Stimulated activated CD8-positive, alpha-beta memory T cell treated with anti-CD3 and anti-CD28 coated beads, Interleukin-15, amount 100 ng/mL, for 48 hours (primary cell): ENCODE measurements around the gene ARHGEF3.

Source experiments
- DNase-seq, 2 donors: peaks; one replicate each; pipeline ENCODE4 v3.0.0-alpha.2; 2020; ENCODE audit warnings: low read depth in 2 of 2

Gene ARHGEF3

DNA sequence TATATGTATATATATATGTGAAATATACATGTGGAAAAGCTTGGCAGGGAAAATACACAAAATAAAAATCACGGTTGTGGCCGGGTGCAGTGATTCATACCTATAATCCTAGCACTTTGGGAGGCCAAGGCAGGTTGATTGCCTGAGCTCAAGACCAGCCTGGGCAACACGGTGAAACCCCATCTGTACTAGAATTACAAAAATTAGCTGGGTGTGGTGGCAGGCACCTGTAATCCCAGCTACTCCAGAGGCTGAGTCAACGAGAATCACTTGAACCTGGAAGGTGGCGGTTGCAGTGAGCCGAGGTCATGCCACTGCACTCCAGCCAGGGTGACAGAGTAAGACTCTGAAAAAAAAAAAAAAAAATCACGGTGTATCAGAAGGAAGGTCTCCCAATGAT, 20.8 kb upstream of the ARHGEF3 start:
- DNase-seq = no peak

DNA sequence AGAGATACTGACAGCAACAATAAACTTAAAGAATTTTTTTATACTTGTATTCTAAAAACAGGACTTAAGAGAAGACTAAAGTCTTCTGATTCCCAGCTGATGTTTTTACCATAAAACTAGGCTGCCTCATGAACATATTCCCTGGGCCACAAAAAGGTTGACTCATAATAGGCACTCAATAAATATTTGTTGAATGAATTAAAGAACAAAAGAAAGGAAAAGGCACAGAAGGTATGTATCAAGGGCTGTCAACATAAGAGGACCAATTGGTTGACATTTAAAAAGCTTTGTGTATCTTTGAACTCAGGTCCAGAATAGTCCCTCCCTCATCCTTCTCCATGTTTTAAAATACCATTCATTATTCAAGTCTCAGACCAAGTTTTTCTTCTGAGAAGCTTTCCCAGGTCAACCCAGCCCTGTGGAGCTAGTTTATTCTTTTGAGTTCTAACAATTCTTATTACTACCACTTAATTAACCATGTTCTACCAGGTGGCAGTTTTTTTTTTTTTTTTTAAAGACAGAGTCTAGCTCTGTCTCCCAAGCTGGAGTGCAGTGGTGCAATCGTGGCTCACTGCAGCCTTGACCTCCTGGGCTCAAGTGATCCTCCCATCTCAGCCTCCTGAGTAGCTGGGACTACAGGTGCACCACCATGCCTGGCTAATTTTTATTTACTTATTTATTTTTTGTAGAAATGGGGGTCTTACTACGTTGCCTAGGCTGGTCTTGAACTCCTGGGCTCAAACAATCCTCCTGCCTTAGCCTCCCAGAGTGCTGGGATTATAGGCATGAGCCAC, 17.5 kb upstream of the ARHGEF3 start:
- no peak for DNase-seq

DNA sequence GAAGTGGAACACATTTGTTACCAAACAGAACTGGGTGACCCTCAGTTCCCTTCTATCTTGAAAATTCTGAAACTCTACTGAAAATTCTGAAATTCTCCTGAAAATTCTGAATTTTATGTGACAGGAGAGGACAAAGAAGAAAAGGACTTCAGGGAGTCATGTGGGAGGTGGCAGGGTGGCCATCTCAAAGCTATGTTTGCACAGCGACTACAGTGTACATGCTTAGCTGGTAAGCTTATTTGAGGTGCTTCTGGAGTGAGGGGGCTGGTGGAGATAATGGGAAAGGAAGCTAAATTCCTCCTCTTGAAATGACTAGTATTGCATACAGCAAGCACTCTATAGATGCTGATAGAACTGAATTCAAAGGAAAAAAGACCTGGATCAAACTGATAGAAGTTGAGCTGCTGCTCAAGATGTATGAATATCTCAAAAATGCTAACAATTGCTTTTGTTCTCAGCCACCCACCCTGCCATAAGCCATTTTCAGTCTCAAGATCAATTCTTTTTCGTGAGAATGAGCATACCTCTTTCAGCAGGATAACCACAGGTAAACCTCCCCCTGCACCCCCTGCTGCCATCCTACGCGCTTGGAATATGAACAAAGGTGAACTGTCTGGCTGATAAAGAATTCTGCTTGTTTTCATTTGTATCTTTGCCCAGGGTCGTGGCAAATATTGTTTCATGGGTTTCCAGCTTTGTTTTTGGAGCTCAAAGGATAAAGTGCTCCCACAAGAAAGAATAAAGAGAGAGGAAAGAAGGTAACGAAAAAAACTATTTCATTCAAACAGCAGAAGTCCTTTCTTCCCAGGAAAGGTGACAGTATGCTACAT, 16.6 kb upstream of the ARHGEF3 start:
- no peak for DNase-seq

DNA sequence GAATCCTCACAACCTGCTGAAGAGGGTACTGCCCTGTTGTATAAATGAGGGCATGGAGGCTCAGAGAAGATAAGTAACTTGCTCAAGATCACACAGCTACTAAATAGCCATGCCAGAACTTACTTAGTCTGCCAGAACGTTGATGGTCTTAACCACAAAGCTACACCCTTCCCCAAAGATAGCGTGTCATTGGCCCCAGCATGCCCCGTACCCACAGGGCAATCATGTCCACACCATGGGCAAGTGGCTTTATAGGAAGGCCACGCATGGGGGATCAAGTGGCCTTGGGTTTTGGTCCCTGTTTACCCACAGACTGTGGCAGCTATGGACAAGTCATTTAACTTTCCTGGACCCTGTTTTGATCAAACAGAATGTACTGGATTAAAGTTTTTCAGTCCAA, 15.9 kb upstream of the ARHGEF3 start:
- no peak for DNase-seq

DNA sequence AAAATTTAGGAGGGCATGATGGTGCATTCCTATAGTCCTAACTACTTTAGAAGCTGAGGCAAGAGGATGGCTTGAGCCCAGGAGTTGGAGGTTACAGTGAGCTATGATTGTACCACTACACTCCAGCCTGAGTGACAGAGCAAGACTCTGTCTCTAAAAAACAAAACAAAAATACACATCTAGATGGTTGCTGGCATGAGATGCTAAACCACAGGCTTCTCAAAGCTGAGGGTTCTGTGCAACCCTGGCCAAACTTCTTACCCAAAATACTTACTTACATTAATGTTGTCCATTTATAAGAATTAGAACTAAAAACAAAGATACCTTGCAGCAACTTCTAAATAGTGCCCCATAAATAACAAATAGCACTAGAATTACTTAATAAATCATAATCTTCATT, 14.3 kb upstream of the ARHGEF3 start:
- no peak for DNase-seq

DNA sequence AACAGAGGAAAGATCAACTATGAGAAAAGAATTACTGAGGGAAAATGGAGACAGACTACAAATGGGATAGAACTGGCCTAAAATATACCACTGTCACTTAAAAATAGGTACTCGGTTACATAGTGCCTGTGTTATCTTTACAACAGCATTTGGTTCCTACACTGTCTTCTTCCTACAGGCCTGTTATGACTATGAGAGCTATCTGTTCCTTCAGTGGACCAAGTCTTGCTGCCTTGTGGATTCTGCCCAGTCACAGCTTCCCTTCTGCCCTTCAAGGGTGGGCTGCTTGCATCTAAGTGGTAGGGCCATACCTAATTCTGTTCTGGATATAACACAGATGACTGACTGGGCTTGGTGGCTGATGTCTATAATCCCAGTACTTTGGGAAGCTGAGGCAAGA, 13.8 kb upstream of the ARHGEF3 start:
- DNase-seq = no peak

DNA sequence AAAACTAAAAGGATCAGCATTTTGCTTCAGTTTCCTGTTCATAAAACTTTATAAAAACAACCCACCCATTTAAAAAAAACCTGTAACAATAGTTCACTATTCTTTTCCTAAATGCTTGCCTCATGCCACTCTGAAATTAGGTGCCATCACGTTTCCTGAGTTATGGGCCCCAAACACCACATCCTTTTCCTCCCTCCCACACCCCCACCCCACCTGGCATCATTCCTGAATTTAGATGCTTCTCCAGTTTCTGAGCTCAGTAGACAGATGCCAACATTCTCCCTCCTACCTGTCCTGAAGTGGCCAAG, 11.9 kb upstream of the ARHGEF3 start:
- no peak for DNase-seq

DNA sequence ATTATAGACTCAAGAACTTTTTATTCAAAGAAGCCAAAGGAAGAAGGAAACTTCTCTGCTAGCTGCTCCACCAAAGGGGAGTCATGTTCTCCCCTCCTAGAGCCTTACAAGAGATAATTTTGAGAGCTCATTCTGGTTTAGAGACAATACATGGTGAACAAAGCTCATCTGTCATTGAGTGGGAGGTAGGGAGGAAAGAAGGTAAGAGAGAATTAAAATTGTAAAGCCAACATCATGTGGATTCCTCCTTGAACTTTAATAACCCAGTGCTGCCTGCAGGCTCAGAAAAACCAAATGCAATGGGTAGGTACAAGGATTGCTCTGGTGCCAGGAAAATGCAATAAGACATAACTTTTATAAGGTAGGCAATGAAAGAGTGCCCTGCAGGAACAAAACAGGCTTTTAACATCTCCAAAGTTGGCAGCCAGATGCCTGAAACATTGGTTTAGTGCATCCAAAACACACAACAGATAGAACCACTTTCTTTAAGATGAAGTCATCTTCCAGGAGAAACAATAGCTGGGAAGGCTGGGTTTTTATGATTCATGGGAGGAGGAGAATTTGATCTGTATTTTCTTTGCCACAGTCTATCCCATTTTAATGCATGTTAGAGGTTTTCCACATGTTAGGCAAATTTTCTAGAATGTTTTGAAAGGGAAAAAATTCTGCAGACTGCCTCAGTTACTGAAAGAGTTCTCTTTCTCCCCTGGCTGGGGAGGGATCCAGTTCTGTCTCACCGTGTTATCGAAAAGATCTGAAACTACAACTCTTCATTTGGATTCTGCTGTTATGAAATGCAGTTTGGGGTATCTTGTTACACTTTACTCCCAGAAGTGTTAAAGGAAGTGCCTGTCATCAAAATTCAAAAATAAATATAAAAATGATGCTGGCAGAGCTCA, 11.3 kb upstream of the ARHGEF3 start:
- DNase-seq = no peak

DNA sequence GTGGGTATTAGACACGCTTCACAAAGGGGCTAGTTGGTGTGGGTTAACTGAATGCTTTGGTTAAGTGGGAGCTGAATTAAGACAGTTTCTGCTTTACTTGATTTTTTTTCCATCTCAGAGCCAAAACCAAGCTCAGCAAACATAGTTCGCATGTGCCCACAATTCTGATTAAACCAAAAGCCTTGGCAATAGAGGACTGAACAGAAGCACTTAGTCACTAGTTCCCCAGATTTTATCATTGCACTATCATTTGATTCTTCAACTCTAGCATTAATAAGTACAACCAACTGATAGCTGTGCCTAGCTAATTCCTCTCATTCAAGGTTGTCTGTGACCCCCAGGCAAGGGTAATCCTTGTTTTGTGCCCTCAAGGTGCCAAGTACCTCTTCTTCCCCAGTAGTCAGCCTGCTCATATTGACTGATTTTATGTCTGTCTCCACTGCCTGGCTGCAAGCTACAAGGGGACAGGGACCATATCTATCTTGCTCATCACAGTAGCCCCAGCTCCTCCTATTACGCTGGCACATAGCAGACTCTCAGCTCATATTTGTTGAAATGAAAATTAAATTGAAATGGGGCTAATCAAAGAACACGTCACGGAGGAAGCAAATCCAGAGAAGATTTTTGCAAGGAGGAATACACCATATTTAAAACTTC, 9.9 kb upstream of the ARHGEF3 start:
- no peak for DNase-seq

DNA sequence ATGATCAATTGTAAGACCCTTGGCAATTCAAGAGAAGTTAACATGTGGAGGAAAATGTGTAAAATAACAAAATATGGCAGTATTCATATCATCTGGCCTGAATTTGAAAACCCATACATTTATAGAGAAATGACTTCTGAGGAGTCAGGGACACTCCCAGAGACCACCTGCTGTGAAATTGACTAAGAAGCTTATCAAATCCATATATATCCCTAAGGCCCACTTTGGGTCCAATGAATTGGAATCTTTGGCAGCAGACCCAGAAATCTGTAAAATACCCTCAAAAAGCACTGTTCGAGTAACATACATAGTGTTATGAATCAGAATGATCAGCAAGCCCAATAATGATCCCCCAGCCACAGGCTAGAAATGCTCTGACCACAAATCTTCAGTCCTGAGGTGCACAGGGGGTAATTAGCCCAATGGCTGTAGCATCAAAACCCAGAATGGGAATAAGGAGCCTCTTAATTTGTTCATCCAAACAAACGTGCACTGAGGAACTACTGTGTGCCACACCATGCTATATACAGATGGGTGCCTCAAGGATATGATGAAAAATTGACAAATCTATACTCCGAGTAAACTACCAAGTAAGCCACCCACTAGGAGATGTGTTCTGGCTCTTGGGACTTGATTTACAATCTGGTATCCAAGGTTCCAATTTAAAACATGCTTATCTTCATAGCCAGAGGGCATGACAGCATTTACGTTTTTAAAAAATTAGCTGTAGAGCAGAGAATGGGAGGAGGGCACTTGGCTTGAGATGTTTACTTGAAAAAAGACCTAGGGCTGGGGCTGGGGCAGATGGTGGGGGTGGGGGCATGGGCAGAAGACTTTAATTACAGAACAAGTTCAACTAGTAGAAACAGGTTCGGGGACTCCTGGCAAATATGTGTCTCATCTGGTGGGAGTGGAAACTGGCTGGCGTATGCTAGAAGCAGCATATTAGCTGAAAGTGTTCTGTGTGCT, 9.1 kb upstream of the ARHGEF3 start:
- no peak for DNase-seq

DNA sequence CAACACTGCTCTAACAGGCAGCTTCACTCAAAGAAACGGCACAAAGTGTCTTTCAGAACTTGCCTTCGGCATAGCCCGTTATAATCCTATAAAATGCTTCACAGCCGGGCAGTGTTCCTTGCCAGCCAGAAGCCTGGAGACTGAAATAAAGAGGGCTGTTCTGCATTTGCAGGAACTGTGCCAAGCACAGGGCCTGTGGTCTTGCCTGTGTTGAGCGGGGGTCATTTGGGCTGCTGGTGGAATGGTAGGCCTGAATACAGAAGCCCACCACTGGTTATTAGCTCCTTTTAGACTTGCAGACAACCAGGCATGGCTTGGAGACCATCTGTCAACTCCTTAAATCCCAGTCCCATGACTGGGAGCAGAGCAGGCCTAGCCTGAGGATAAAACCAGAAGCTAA, 4.7 kb upstream of the ARHGEF3 start:
- DNase-seq = no peak

DNA sequence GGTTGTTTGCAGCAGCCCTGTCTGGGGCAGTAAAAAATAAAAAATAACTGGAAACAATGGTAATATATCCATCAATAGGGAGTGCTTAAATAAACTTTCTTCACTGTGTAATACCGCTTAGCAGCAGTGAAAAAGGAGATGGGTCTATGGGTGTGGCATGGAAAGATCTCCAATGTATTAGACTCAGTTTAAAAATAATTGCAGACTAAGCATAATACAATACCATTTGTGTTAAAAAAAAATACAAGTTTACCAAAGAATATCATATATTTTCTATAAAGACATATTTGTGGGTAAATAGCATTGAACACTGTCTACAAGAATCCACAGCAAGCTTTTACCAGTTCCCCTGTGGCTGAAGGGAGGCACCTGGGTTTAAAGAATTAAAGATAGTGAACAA, 1.0 kb upstream of the ARHGEF3 start:
- DNase-seq = no peak

DNA sequence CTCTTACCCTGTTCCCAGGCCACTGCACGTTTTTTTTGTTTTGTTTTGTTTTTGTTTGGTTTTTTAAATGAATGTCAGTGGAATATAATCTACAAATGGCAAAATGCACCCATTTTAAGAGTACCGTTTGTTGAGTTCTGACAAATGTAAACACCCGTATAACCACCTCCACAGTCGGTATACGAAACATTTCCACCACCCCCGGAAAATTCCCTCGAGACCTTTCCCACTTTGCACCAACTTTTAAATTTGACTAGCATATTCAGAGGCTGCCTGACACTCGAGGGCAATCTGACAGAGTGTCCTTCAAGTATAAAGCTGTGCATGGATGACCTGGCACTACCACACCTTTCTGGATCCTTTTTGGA, 613 bp upstream of the ARHGEF3 start:
- DNase-seq = no peak

DNA sequence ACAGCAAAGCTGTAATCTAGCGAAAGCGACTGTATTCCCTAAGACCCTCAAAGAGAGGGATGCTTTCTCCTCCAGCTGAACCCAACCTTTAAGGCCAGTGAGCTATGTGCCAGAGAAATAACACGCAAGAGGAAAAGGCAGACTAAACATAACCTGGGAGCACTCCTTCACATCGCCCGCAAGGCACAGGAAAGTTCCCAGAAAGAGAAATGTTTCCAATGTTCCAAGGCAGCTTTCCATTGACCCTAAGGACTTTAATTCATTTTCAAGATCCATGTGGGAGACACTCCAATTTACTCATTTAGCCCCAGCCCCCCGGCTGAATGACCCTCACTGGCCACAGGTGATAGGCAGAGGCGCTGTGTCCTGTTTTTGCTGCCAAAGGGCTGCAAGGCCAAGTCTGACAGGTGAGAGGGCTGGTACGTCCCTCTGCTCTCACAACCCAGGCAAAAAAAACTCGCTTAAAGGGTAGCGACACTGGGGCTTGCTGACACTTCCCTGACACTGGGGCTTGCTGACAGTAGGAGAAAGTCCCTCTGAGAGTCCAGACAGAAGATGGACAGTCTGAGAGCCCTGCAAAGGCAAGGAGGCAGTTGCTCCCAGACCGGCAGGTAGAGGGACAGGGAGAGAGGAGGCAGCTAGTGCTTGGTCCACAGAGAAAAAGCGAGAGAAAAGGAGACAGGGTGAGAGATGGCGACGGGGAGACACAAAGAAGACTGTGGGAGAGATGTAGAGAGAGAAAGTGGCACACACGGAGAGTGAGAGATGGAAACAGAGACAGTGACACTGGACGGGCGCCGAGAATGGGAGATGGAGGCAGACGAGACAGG, 702 bp downstream of the ARHGEF3 start:
- DNase-seq = no peak

DNA sequence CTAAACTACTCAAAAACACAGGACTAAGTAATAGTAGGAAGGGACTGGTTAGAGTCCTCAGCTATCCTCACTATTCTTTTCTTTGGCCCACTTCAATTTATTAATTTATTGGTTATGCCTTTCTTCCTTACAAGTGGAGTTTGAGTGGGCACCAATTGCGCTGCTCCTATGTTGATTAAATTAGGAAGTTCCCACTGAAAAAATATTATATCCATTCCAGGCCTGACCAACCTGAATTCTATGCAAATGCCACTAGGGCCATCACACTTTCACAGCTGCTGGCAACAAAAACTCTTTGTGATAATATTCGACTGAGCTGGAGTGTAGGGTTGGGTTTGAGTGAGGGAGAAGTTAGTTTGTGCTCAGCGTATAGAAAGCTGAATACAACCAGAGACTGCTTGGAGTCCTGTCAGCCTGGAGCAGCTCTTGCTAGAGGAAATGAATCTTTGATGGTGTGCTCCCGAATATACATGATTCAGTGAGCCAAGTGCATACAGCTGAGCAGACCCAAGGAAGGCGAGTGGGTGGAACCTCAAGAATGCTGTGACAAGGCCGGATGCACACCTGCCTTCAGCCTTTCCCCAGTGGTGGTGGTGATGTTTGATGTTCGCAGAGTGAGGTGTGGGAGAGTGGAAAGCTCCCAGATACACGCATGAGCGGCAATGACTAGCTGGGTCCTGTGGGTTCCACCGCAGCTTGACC, 1.5 kb downstream of the ARHGEF3 start:
- DNase-seq = peak; percentile 57 to 71

DNA sequence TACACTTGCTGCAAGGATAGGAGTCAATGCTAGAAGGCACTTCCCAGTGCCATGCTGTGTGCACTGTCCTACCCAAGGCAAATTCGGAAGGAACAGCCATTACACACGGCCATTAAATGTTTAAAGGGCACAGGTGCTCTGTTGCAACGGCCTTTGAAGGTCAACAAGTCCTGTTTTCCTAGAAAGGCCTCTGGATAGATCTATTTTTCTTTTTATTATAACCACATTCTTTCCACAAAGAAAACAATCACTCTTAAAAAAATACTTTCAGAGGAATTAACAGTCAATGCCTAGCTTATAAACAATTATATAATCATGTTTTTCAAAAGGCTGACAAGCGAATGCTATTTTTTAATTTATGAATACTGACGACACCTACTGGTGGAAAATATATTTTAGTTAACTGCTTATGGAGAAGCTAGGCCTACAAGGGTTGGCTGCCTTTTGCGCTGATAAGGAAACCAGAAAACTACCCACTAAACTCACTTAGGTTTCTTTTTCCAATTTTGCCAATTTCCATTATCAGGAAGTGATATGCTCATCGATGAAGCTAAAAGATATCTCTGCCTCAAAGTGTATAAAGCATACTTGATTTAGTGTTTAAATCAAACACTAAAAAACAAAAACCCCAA, 2.4 kb downstream of the ARHGEF3 start:
- no peak for DNase-seq

DNA sequence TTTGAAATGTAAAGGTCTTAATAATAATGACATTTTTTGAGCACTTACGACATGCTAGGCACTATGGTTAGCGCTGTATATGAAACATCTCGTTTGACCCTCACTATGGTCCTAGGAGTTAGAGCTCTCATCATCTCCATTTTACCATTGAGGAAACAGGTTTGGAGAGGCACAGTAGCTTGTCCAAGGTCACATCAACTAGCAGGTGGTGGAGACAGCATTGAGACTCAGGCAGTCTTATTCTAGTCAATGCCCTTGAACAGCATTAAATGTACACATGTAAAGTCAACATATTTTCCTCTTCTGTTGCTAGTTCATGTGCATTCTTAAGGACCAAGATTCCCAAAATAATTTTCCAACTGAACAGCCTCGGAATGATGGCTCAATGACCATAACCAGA, 4.8 kb downstream of the ARHGEF3 start:
- DNase-seq = no peak

DNA sequence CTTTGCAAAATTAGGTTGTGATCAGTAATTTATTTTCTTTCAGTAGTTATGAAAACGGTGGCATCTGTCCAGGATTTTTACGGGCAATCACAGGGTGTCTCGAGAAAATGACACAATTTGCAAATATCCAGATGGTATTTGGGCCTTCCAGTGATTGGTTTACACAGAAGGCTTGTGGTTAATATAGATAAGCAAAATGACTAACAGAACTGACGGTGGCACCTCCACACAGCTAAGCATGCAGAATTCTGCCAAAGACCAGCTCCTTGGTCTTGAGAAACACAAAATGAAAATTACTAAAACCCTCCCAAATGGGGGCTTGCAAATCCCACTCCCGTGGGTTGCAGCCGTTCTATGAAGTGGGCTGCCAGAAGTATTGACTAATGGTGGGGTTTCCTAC, 5.5 kb downstream of the ARHGEF3 start:
- DNase-seq = no peak

DNA sequence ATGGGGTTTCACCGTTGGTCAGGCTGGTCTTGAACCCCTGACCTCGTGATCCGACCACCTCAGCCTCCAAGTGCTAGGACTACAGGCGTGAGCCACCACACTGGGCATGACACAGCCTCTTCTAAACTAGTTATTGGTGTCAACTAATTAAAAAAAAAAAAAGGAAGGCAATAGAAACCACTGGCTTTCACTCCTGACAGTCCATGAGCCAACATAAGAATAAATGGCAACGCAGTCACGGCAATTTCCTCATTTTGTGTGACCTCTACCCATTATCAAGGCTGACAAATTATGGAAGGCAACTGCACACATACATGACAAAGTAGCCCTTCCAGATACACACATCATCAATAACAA, 5.9 kb downstream of the ARHGEF3 start:
- no peak for DNase-seq
